NCI-H226 (cell line): ENCODE data around the gene TMEM218.

ENCODE experiments used
- DNase-seq: peaks from one replicate; pipeline ENCODE4 v3.0.0-alpha.2; 2015

Gene TMEM218

GRCh38 chr11:125088576-125089455 lies 22.6 kb downstream of the TMEM218 start:
- DNase-seq = no peak

GRCh38 chr11:125088123-125088522 lies 23.3 kb downstream of the TMEM218 start:
- DNase-seq = no peak

GRCh38 chr11:125086633-125087296 lies 24.7 kb downstream of the TMEM218 start:
- DNase-seq = no peak

GRCh38 chr11:125085301-125086081 lies 25.9 kb downstream of the TMEM218 start:
- no peak for DNase-seq

GRCh38 chr11:125084761-125085231 lies 26.6 kb downstream of the TMEM218 start:
- no peak for DNase-seq

GRCh38 chr11:125084057-125084416 lies 27.4 kb downstream of the TMEM218 start:
- DNase-seq = no peak

GRCh38 chr11:125083312-125084056 lies 27.9 kb downstream of the TMEM218 start:
- no peak for DNase-seq

GRCh38 chr11:125082611-125083311 lies 28.7 kb downstream of the TMEM218 start:
- DNase-seq = no peak

GRCh38 chr11:125082040-125082439 lies 29.4 kb downstream of the TMEM218 start:
- no peak for DNase-seq

- no peak for DNase-seq
Measured at GRCh38 chr11:125081098-125081798, 30.2 kb downstream of the TMEM218 start.

- DNase-seq = no peak
Measured at GRCh38 chr11:125080531-125080911, 30.9 kb downstream of the TMEM218 start.

GRCh38 chr11:125079878-125080530 lies 31.4 kb downstream of the TMEM218 start:
- no peak for DNase-seq

GRCh38 chr11:125079151-125079877 lies 32.1 kb downstream of the TMEM218 start:
- DNase-seq = no peak

GRCh38 chr11:125078516-125079140 lies 32.8 kb downstream of the TMEM218 start:
- DNase-seq = no peak

- DNase-seq = no peak
Measured at GRCh38 chr11:125078016-125078415, 33.4 kb downstream of the TMEM218 start.

GRCh38 chr11:125076378-125076945 lies 35.0 kb downstream of the TMEM218 start:
- no peak for DNase-seq

GRCh38 chr11:125075900-125076317 lies 35.5 kb downstream of the TMEM218 start:
- DNase-seq = no peak

- no peak for DNase-seq
Measured at GRCh38 chr11:125075242-125075625, 36.2 kb downstream of the TMEM218 start.
